ENCODE measurements around the gene CCDC68. TPM values are rescaled to one million over a fixed set of nuclear protein-coding genes. Genes with fewer than 3 reads are reported as not detected.

CCDC68 gene
- total RNA-seq, 1 experiment from 2014 or later, result 16.0 TPM

DNA sequence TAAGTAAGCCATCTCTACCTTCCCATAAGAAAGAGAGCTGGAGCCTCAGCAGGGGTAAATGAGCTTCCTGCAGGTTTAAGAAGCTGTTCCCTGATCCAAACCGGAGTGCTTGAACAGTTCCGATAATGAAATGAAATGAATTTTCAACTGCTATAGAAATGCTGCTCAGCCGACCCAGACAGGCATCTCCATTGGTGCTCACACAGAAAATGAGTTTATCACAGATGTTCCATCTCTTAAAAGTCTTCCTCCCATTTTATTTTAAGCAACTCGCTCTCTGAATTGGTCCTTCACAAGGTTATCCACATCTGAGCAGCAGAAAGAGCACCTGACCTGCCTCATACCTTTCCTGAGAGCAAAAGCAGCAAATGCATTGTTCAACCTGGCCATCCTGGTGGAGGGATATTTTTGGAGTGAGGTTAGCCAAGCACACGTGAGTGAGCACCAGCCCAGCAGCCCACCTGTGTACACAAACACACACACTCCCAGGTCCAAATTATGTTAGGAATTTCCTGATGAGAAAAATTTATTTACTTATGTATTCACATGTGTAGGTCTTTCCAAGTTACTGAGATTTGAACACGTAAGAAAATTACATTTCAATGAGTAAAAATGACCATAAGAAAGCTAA, 42.2 kb upstream of the CCDC68 start:
- H3K4me3 Mint-ChIP-seq (ENCODE audit: low read depth, unreplicated experiment), result peak overlapping the region; percentile 5
- DNase-seq, result peak; percentile 54
- peak overlapping the region; percentile 87 for H3K27ac Mint-ChIP-seq (ENCODE audit: unreplicated experiment)
- intact Hi-C loops (cut with micrococcal nuclease; ENCODE audit: unreplicated experiment), result no loop called here
- peaks cover 20% of the 10 kb centered on the region for H3K4me1 Mint-ChIP-seq (ENCODE audit: low read depth, unreplicated experiment)
- no peaks in the 10 kb centered on the region for H3K36me3 Mint-ChIP-seq (ENCODE audit: insufficient read depth, unreplicated experiment)
- no peak for TF ChIP-seq CTCF (IDR thresholded peaks at IDR 0.05; ENCODE audit: unreplicated experiment)
- CTCF ChIA-PET, result interaction anchor here (0.6 kb wide), 1 partner anchor 11 kb away, joined by 3 read pairs; no protein-coding TSS in a partner anchor
- no peaks in the 10 kb centered on the region for H3K27me3 Mint-ChIP-seq (ENCODE audit: unreplicated experiment)
- peaks cover 2% of the 10 kb centered on the region for H3K9me3 Mint-ChIP-seq (ENCODE audit: low read depth, unreplicated experiment)
- no TSS peak for BruUV-seq (replicated peaks)

DNA sequence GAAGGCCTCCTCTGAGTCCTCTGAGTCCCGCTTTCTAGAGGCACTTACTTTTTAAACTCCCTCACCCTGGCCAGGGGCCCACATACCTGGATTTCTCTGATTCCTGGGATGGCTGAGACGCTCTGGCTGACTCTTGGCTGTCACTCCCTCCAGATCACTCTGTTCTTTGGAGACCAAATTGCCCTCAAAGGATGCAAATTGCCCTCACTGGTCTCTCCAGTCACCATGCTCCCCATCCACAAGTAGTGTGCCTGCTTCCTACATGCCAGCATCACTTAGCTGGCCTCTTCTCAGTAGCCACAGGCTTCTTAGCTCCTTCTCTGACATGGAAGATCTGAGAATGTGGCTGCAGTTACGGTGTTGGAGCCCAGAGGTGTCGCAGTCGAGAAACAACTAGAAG, 41.3 kb upstream of the CCDC68 start:
- no peak for TF ChIP-seq CTCF (IDR thresholded peaks at IDR 0.05; ENCODE audit: unreplicated experiment)
- BruUV-seq (replicated peaks), result no TSS peak
- CTCF ChIA-PET, result no interaction called here
- H3K9me3 Mint-ChIP-seq (ENCODE audit: low read depth, unreplicated experiment), result peaks cover 2% of the 10 kb centered on the region
- no peak overlapping the region for H3K4me3 Mint-ChIP-seq (ENCODE audit: low read depth, unreplicated experiment)
- no peaks in the 10 kb centered on the region for H3K27me3 Mint-ChIP-seq (ENCODE audit: unreplicated experiment)
- H3K27ac Mint-ChIP-seq (ENCODE audit: unreplicated experiment), result peak overlapping the region; percentile 87
- no peak for DNase-seq
- H3K4me1 Mint-ChIP-seq (ENCODE audit: low read depth, unreplicated experiment), result peaks cover 17% of the 10 kb centered on the region
- H3K36me3 Mint-ChIP-seq (ENCODE audit: insufficient read depth, unreplicated experiment), result no peaks in the 10 kb centered on the region
- intact Hi-C loops (cut with micrococcal nuclease; ENCODE audit: unreplicated experiment), result no loop called here

- no peak for DNase-seq
- no peak overlapping the region for H3K27ac Mint-ChIP-seq (ENCODE audit: unreplicated experiment)
- H3K4me3 Mint-ChIP-seq (ENCODE audit: low read depth, unreplicated experiment), result no peak overlapping the region
- H3K9me3 Mint-ChIP-seq (ENCODE audit: low read depth, unreplicated experiment), result no peaks in the 10 kb centered on the region
- no peaks in the 10 kb centered on the region for H3K36me3 Mint-ChIP-seq (ENCODE audit: insufficient read depth, unreplicated experiment)
- peaks cover 17% of the 10 kb centered on the region for H3K4me1 Mint-ChIP-seq (ENCODE audit: low read depth, unreplicated experiment)
- no peaks in the 10 kb centered on the region for H3K27me3 Mint-ChIP-seq (ENCODE audit: unreplicated experiment)
- intact Hi-C loops (cut with micrococcal nuclease; ENCODE audit: unreplicated experiment), result no loop called here
- no TSS peak for BruUV-seq (replicated peaks)
- CTCF ChIA-PET, result interaction anchor here (1.5 kb wide), 1 partner anchor 15 kb away, joined by 3 read pairs; no protein-coding TSS in a partner anchor
- no peak for TF ChIP-seq CTCF (IDR thresholded peaks at IDR 0.05; ENCODE audit: unreplicated experiment)
Observed at GRCh38 chr18:54999016-54999415, 39.8 kb upstream of the CCDC68 start.

DNA sequence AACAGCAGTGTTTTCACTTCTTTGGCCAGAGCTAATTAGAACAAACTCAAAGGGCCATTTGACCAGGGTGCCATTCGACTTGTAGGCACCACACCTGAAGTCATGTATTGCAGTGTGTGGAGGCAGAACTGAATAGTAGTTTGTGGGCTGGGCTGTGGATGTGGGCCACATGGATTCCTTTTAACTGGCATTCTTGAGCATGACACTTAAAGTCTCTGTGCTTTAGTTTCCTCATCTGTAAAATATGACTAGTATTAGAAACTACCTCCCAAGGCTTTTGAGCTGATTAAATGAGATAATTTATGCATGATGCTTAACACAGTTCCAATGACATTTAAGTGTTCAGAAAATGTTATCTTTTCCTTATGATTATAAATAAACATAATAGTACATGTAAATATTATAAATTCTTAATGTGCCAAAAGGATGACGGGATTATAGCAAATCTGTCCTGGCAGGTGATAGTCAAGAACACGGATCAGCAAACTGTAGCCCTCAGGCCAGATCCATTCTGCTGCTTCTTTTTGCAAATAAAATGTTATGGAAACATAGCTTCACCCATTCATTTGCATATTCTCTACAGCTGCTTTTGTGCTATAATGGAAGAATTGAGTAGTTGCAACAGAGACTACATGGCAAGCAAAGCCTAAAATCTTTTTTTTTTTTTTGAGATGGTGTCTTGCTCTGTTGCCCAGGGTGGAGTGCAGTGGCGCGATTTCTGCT, 36.3 kb upstream of the CCDC68 start:
- intact Hi-C loops (cut with micrococcal nuclease; ENCODE audit: unreplicated experiment), result no loop called here
- Mint-ChIP-seq H3K27me3 (ENCODE audit: unreplicated experiment) (no peaks in the 10 kb centered on the region), H3K4me1 (ENCODE audit: low read depth, unreplicated experiment) (peaks cover 2% of the 10 kb centered on the region), H3K4me3 (ENCODE audit: low read depth, unreplicated experiment) (no peak overlapping the region), H3K36me3 (ENCODE audit: insufficient read depth, unreplicated experiment) (no peaks in the 10 kb centered on the region), H3K27ac (ENCODE audit: unreplicated experiment) (no peak overlapping the region), H3K9me3 (ENCODE audit: low read depth, unreplicated experiment) (no peaks in the 10 kb centered on the region)
- BruUV-seq (replicated peaks), result no TSS peak
- CTCF ChIA-PET, result no interaction called here
- no peak for TF ChIP-seq CTCF (IDR thresholded peaks at IDR 0.05; ENCODE audit: unreplicated experiment)
- no peak for DNase-seq
